HG03159 (cell line): ENCODE results near the gene NPPB.

Experiments
- ATAC-seq: cut with Tn5 transposase; IDR thresholded peaks from one replicate; pipeline ENCODE4 v1.9.1; 2021; ENCODE audit warnings: mild to moderate bottlenecking, moderate library complexity; ENCODE audit not compliant: unreplicated experiment

NPPB gene

DNA sequence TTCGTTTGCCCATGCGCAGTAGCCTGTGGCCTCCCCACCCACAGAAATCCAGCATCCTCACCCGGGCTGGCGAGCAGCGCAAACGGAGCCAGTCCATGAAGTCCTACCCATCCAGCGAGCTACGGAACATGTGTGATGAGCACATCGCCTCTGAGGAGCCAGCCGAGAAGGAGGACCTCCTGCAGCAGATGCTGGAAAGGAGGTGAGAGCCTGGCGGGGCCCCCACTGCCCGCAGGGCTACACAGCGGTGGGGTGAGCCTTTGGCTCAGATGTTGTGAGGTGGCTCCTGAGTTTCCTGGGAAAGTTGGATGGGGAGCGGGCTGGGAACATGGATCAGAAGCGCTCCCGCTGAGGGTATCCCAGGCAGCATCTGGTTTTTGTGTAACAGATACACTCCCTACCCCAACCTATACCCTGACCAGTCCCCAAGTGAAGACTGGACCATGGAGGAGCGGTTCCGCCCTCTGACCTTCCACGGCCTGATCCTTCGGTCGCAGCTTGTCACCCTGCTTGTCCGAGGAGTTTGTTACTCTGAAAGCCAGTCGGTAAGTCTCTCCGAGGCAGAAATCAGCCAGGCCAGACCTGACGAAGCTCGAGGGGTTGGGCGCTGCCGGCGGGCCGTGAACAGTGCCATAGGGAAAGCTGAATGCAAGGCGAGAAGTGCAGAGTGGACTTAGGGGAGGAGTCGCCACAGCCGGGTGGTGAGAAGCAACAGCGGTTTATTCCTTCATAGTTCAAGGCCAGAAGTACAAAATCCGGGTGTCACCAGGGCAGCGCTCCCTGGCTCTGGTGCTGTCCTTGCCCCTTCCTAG is 21.6 kb downstream of the NPPB start:
- no peak for ATAC-seq

DNA sequence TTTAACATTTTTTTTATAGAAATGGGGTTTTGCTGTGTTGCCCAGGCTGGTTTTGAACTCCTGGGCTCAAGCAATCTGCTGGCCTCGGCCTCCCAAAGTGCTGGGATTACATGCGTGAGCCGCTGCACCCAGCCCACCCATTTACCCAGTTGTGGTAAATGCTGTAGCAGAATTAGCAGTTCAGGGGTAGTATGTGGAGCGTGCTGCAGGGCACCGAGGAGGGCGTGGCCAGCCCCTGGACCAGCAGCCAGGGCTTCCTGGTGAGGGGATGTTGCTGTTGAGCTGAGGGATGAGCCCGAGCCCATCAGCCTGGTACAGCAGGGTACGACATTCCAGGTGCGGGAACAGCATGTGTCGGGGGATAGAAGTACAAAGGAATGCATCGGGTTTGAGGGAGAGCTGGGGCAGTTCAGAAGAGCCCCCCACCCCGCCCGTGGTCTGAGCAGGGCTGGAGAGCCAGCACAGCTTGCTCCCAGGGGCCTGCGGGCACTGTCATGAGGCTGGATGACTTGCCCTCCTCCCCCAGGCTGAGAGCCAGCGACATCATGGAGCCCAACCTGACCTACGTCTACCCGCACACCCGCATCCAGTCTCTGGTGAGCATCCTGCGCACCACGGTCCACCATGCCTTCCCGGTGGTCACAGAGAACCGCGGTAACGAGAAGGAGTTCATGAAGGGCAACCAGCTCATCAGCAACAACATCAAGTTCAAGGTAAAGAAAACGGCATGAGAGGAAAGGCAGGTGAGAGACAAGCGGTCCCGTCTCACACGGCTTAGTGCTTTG is 23.1 kb downstream of the NPPB start:
- ATAC-seq, result no peak

DNA sequence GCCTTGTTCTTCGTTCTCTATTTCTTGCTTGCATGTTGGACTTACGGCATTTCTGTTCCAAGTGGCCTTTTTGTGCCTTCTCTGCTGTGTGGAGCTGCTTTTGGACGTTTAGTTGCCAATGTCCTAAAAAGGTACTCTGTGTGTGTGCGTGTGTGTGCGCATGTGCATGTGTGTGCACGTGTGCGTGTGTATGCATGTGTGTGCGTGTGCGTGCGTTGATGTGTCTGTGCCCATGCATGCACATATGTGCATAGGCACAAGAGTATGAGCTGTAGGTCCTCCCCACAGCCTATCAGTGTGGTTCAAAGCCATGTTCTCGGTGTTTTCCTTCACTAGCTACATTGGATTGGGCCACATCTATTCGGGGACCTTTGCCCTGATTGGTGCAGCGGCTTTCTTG is 24.8 kb downstream of the NPPB start:
- no peak for ATAC-seq

DNA sequence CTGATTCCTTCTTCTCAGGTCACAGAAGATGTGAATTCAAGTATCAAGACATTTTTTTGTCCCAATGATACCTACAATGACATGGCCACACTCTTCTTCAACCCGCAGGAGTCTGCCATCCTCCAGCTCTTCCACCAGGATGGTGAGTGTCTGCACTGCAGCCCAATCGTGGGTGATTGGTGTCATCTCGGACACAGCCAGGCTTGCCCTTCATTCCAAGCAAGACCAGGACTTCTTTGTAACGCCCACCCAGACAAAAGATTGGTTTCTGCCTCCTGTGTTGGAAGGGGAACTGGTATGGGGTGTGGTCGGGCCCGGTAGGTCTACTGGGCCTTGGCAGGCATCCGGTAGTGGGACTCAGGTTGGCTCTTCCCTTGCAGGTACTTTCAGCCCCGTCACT is 25.2 kb downstream of the NPPB start:
- ATAC-seq, result no peak

DNA sequence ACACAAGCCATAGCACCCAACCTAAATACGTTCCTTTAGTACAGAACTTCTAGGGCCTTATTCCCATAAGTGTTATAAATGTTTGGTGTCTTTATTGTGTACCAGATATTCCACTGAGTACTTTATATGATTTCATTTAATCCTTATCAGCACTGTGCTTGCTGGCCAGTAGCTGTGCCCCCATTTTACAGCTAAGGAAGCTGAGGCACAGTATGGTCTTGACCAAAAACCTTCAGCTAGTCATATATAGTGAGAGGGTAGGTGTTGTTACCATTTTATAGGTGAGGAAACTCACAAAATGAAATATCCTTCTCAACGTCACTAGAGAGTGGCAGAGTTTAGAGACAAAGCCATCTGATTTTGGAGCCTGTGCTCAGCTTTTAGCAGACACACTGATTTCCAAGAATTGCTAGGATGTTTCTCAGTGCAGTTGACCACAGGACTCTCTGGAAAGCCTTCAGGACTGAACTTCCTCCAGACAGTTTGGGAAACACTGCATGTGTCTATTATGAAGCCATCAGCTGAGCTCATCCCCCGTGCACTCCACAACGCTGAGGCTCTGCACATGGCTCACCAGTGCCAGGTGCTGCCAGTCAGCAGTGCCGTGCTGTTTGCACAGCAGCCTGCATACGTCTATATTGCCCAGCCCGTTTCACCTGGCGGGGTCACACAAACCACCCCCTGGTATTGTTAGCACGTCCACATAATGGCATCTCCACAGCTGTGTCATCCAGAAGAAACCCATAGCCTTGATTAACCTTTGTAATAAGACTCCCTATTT is 26.6 kb downstream of the NPPB start:
- no peak for ATAC-seq

DNA sequence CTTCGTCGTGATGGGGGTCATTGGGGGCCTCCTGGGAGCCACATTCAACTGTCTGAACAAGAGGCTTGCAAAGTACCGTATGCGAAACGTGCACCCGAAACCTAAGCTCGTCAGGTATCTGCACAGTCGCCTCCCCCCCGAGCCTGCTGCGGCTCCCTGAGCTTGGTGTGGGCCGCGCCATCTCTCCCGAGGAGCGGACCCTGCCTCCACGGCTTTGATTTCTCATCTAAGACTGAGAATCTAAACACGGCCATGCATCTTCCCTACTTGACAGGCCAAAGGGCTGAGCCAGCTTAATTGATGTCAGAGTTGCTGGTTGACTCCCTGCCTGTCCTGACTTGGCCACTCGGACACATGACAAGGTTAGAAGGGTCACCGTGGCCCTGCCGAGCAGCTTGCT is 30.2 kb downstream of the NPPB start:
- no peak for ATAC-seq

DNA sequence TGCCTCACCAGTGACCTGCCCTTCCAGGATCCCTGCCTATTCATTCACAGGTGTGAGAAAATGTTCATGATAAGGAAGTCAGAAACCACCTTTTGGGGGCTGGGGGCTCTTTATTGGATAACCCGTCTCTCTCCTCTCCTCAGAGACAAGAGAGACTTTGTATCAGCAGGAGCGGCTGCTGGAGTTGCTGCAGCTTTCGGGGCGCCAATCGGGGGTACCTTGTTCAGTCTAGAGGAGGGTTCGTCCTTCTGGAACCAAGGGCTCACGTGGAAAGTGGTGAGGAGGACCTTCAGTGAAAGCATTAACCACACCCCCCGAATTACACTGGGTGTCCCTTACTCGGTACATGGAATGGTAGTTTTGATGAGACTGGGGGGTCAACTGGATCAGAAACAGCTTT is 31.8 kb downstream of the NPPB start:
- no peak for ATAC-seq

DNA sequence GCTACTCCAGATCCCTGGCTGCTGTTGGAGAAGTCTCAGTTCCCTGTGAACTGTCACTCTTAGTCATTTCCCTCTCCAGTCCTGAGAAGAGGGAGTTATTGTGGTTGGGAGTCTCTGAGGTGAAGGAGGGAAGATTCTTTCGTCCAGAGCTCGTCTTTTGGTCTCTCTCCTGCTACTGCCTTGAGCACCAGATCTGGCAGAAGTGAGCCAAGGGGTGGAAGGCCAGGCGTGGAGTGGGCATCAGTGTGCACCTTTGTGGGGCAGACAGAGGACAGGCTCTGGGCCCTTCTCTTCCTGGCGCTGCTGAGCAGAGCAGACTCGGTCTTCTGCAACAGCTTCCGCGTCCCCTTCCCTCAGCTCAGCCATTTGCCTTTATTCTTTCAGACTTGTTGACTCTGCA is 33.6 kb downstream of the NPPB start:
- ATAC-seq, result no peak

DNA sequence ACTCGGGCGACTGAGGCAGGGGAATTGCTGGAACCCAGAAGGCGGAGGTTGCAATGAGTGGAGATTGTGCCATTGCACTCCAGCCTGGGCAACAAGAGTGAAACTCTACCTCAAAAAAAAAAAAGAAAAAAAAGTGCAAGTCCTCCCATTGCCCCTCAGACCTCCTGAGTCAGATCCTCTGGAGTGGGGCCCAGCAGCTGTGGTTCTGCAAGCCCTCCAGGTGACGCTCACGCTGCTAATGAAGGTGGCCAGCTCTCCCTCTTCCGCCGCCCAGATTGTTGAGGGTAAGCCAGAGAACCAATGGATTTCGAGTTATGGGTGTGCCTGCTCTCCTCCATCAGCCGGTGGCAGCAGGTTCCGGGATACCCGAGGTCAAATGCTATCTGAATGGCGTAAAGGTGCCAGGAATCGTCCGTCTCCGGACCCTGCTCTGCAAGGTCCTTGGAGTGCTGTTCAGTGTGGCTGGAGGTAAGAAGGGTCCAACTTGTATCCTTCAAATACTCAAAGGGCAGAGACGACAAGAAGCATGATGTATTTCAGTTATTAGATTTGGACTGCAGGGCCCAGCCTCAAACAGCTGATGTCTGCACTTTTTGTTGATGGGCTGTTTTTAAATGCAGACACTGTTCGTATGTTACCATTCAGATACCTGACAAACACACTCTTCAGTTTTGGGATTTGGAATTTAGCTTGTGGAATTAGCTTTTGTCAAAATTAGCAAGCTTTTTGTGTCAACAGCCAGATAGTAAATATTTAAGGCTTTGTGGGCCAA is 35.2 kb downstream of the NPPB start:
- no peak for ATAC-seq

DNA sequence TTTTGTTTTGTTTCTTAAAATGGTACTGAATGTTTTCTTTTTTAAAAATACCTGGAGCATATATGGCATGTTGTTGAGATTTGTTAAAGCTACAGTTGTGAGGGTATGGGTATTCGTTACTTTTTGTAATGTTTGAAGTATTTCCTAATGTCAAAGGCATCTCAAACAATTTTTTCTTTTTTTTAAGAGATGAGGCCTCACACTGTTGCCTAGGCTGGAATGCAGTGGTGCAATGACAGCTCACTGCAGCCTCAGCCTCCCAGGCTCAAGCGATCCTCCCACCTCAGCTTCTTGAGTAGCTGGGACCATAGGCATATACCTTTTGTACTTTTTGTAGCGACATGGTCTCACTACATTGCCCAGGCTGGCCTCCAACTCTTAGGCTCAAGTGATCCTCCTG is 36.7 kb downstream of the NPPB start:
- ATAC-seq, result no peak

DNA sequence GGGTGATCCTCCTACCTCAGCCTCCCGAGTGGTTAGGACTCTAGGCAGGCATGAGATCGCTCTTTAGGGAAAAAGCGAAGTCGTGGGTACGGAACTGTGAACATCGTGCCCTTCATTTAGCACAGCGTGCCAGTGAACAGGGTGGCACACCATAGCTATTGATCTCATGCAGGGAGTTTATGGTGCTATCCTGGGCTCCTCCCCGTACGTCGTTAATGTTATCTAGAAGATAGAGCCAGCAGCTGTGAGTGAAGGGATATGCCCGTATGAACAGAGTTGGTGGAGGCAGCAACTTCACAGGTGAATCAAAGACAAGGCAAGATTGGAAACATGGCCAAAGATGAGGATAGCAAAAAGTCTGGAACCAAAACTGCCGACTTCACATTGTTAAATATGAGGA is 41.6 kb downstream of the NPPB start:
- ATAC-seq, result no peak

DNA sequence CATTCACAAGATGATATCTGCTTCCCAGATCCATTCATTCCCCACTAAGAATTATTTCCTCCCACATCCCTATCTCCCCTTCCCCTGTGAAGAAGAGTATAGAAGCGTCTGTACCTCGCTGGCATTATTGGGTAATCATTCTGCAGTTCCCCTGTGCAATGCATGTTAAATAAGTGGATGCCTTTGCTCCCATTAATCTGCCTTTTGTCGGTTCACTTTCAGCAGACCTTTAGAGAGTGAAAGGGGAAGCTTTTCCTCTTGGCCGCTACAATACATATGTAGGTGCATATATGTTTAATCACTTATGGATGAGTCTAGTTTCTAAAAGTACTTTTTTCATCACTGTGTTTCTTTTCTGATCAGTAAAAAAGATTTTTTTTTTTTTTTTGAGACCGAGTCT is 45.7 kb downstream of the NPPB start:
- no peak for ATAC-seq
